Measurements from ENCODE around the gene OLFM2.

- TF ChIP-seq POLR2A (IDR thresholded peaks at IDR 0.05; ENCODE audit: low read depth, low read length) (no peak), CTCF (conservative IDR thresholded peaks at IDR 0.05; ENCODE audit: low read depth, low read length) (no peak), CEBPB (IDR thresholded peaks at IDR 0.05; ENCODE audit: low read depth, low read length) (no peak), MAZ (IDR thresholded peaks at IDR 0.05; ENCODE audit: borderline replicate concordance, low read depth, low read length) (no peak), ELK1 (IDR thresholded peaks at IDR 0.05; ENCODE audit: borderline replicate concordance, low read depth, low read length) (no peak), SMC3 (IDR thresholded peaks at IDR 0.05; ENCODE audit: low read depth, low read length) (no peak), MAFK (IDR thresholded peaks at IDR 0.05; ENCODE audit: low read depth, low read length) (no peak), RAD21 (IDR thresholded peaks at IDR 0.05; ENCODE audit: low read length) (no peak), FOS (IDR thresholded peaks at IDR 0.05; ENCODE audit: low read depth, low read length) (no peak), BHLHE40 (IDR thresholded peaks at IDR 0.05; ENCODE audit: low read depth, low read length) (no peak), RCOR1 (IDR thresholded peaks at IDR 0.05; ENCODE audit: insufficient replicate concordance, low read length) (no peak)
- TF ChIP-seq, protein P1, sequence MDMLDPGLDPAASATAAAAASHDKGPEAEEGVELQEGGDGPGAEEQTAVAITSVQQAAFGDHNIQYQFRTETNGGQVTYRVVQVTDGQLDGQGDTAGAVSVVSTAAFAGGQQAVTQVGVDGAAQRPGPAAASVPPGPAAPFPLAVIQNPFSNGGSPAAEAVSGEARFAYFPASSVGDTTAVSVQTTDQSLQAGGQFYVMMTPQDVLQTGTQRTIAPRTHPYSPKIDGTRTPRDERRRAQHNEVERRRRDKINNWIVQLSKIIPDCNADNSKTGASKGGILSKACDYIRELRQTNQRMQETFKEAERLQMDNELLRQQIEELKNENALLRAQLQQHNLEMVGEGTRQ (IDR thresholded peaks at IDR 0.05; ENCODE audit: low read depth, low read length): no peak
Observed at GRCh38 chr19:9947441-9947840, 11.1 kb upstream of the OLFM2 start.
